SK-N-SH (cell line): Measurements from ENCODE around the gene TNFAIP2. TPM values are rescaled to one million over a fixed set of nuclear protein-coding genes. Genes with fewer than 3 reads are reported as not detected.

Experiments used
- CTCF ChIA-PET: fragments of 300-600, 350-600 bp; formaldehyde crosslinking; extraction: SDS; loops from one replicate; lab custom pipeline; 2021; lab: Yijun Ruan, JAX
- POLR2A ChIA-PET: fragments of 350-600 bp; sonication (Branson Sonifier 250); formaldehyde crosslinking; extraction: SDS; loops from one replicate; lab custom pipeline; 2020; ENCODE audit warnings: antibody characterized with exemption, inconsistent platforms; lab: Yijun Ruan, JAX
- DNase-seq: peaks from one replicate; pipeline ENCODE4 v3.0.0; 2012
- H2AFZ ChIP-seq: fragments of 200-600 bp; sonication (generic); 2 replicates; pipeline ENCODE4 v1.8.1; 2016; ENCODE audit warnings: antibody characterized with exemption, mild to moderate bottlenecking, low read depth
- H3F3A ChIP-seq: fragments of 200-600 bp; sonication (generic); replicated peaks from 2 replicates; pipeline ENCODE3; 2016; ENCODE audit warnings: antibody characterized with exemption, mild to moderate bottlenecking; ENCODE audit not compliant: insufficient read depth
- H3K27ac ChIP-seq, 2 experiments: fragments of 200-500 bp in 1 of 2; fragments of 200-600 bp in 1 of 2; sonication (Bioruptor generic) in 1 of 2; sonication (generic), shearing (Covaris generic) in 1 of 2; 2 replicates each; pipeline versions ENCODE4 v1.5.1 to v1.6.1; 2014 to 2016; ENCODE audit warnings: low read depth in 2 of 2, inconsistent platforms in 1 of 2, low read length in 1 of 2, mild to moderate bottlenecking in 1 of 2, mixed read lengths in 1 of 2
- H3K27me3 ChIP-seq: fragments of 200-600 bp; sonication (generic), shearing (Covaris generic); 2 replicates; pipeline ENCODE4 v1.6.1; 2016; ENCODE audit warnings: mixed run types; ENCODE audit not compliant: insufficient read depth
- H3K36me3 ChIP-seq, 2 experiments: fragments of 200-500 bp in 1 of 2; fragments of 200-600 bp in 1 of 2; sonication (Bioruptor generic) in 1 of 2; sonication (generic) in 1 of 2; replicated peaks in 1 of 2; 2 replicates each; pipeline versions ENCODE3 to v1.5.1; 2014 to 2016; ENCODE audit warnings: low read length in 1 of 2, mild to moderate bottlenecking in 1 of 2; ENCODE audit not compliant: insufficient read depth in 2 of 2, control insufficient read depth in 1 of 2
- H3K4me1 ChIP-seq, 2 experiments: fragments of 200-500 bp in 1 of 2; fragments of 200-600 bp in 1 of 2; sonication (Bioruptor generic) in 1 of 2; sonication (generic), shearing (Covaris generic) in 1 of 2; 2 replicates each; pipeline versions ENCODE4 v1.5.1 to v1.6.1; 2014 to 2016; ENCODE audit warnings: low read depth in 1 of 2, low read length in 1 of 2, mixed run types in 1 of 2; ENCODE audit not compliant: insufficient read depth in 2 of 2, control insufficient read depth in 1 of 2
- H3K4me2 ChIP-seq: fragments of 200-600 bp; sonication (generic), shearing (Covaris generic); 2 replicates; pipeline ENCODE4 v1.6.1; 2017; ENCODE audit warnings: mixed run types
- H3K4me3 ChIP-seq, 2 experiments: fragments of 200-500 bp in 1 of 2; fragments of 200-600 bp in 1 of 2; sonication (Bioruptor generic) in 1 of 2; sonication (generic), shearing (Covaris generic) in 1 of 2; 2 replicates each; pipeline versions ENCODE4 v1.5.1 to v1.8.1; 2014 to 2016; ENCODE audit warnings: low read depth in 2 of 2, inconsistent platforms in 1 of 2, low read length in 1 of 2, mild to moderate bottlenecking in 1 of 2, mixed read lengths in 1 of 2, moderate library complexity in 1 of 2
- H3K79me2 ChIP-seq: fragments of 200-600 bp; sonication (generic); 2 replicates; pipeline ENCODE4 v1.8.1; 2017; ENCODE audit warnings: mild to moderate bottlenecking; ENCODE audit not compliant: insufficient read depth
- H3K9ac ChIP-seq: fragments of 200-600 bp; sonication (generic); 2 replicates; pipeline ENCODE4 v1.6.1; 2017; ENCODE audit warnings: mixed run types
- H3K9me2 ChIP-seq: fragments of 200-600 bp; sonication (generic); 2 replicates; pipeline ENCODE4 v1.6.1; 2017; ENCODE audit warnings: mixed run types
- H3K9me3 ChIP-seq: fragments of 200-600 bp; sonication (generic); 2 replicates; pipeline ENCODE4 v1.6.1; 2017; ENCODE audit warnings: mixed run types, mild to moderate bottlenecking, moderate library complexity
- H4K20me1 ChIP-seq: fragments of 200-600 bp; sonication (generic); 2 replicates; pipeline ENCODE4 v1.6.1; 2017; ENCODE audit warnings: mild to moderate bottlenecking, mixed run types; ENCODE audit not compliant: insufficient read depth
- CTCF ChIP-seq: fragments of 200-600 bp; sonication (generic); IDR thresholded peaks from 2 replicates; pipeline ENCODE4 v1.6.1; 2017; ENCODE audit warnings: antibody characterized with exemption, mild to moderate bottlenecking, moderate library complexity
- FOXJ3 ChIP-seq: sonication (generic); formaldehyde crosslinking; IDR thresholded peaks from 2 replicates; pipeline ENCODE4 v1.5.1; 2020; ENCODE audit warnings: mild to moderate bottlenecking, missing genetic modification reagents
- NFIC ChIP-seq: IDR thresholded peaks from 2 replicates; pipeline ENCODE4 v1.4.0; 2012; ENCODE audit warnings: borderline replicate concordance
- RAD21 ChIP-seq: IDR thresholded peaks from 2 replicates; pipeline ENCODE4 v1.6.1; 2012; ENCODE audit warnings: mild to moderate bottlenecking, low read length
- RCOR1 ChIP-seq: fragments of 150-350 bp; IDR thresholded peaks from 2 replicates; pipeline ENCODE4 v1.6.1; 2017; ENCODE audit warnings: antibody characterized with exemption, low read length
- RFX5 ChIP-seq: IDR thresholded peaks from 2 replicates; pipeline ENCODE4 v1.6.1; 2012; ENCODE audit warnings: mild to moderate bottlenecking, improper control_type of control experiment, low read length
- SMC3 ChIP-seq: IDR thresholded peaks from 2 replicates; pipeline ENCODE4 v1.6.1; 2012; ENCODE audit warnings: low read depth, low read length, improper control_type of control experiment
- TEAD4 ChIP-seq: IDR thresholded peaks from 2 replicates; pipeline ENCODE4 v1.4.0; 2012; ENCODE audit warnings: mild to moderate bottlenecking, borderline replicate concordance; ENCODE audit not compliant: insufficient read depth
- WGBS: methylation state at CpG from one replicate; pipeline ENCODE4 v1.1.6; 2017; ENCODE audit warnings: low lambda C conversion rate; 5-methylcytosine and 5-hydroxymethylcytosine counted together
- polyA plus RNA-seq, 3 experiments: library from polyadenylated mRNA; depleted of rRNA; stranded (reverse); fragments of >200 nt; gene quantifications; 2 replicates each; pipeline ENCODE4 v1.2.3, GENCODE V29; 2012

The TNFAIP2 gene
- polyA plus RNA-seq, 1 of the 3 experiments (the other 2 are of a cell fraction), result 16.0 TPM

DNA sequence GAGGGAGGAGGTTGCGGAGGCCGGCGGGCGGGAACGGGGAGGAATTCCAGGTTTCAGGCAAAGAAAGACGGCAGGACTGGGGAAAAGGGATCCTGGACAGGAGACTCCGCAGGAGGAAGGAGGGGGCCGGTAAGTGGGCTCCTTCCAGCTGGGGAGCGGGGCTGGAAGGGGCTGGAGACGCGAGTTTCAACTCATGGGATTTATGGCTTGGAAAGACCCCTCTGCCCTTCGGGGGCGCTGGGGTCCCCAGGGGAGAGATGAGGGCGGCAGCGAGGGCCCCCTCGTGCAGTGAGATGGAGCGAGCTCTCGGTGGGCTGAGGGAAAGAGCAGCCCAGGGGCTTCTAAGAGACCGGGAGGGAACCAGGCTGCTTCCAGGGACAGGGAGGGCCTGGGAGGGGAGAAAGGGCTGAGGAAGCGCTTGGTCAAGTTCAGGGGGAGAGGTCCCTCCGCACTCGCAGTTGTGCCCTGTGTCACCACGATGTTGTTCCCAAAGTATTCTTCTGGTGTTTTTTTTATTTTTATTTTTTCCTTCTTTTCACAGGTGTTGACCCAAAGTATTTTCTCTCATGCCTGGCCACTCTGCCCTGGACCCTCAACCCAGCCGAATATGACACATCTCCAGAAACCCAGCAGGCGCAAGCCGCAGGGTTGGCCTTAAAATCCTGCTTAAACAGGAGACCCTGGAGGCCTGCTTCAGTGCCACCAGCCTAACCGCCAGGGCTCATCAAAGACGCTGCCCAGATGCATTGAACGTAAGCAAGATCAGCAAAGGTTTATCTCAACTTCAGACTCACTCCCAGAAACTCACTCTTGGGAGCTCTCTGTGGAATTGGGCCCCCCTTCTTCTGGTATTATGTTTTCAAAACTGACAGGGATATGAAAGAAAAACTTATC is 16.1 kb downstream of the TNFAIP2 start:
- H3K27ac ChIP-seq, result no peak overlapping the region
- no peak overlapping the region for H3K9ac ChIP-seq
- ChIA-PET POLR2A (no interaction called here), CTCF (interaction anchor here (0.6 to 6.3 kb wide), 6 partner anchors 9 to 225 kb away, joined by 3 to 45 read pairs (median 4); no protein-coding TSS in a partner anchor)
- no peak overlapping the region for H3K4me2 ChIP-seq
- no peak overlapping the region for H3K4me3 ChIP-seq
- 93% methylated on average over 29 of the region's 29 CpGs for WGBS
- peaks cover 12 to 14% of the 10 kb centered on the region in 2 experiments for H3K4me1 ChIP-seq
- H3K36me3 ChIP-seq, result no peaks in the 10 kb centered on the region
- no peaks in the 10 kb centered on the region for H3K9me3 ChIP-seq
- H3K9me2 ChIP-seq, result no peaks in the 10 kb centered on the region
- TF ChIP-seq RCOR1, result no peak
- H3F3A ChIP-seq, result peaks cover 5% of the 10 kb centered on the region
- H2AFZ ChIP-seq, result no peak overlapping the region
- H4K20me1 ChIP-seq, result no peaks in the 10 kb centered on the region
- DNase-seq, result no peak
- no peaks in the 10 kb centered on the region for H3K27me3 ChIP-seq
- no peaks in the 10 kb centered on the region for H3K79me2 ChIP-seq

GRCh38 chr14:103140316-103141109 is 17.3 kb downstream of the TNFAIP2 start:
- ChIA-PET CTCF (interaction anchor here (0.6 to 6.3 kb wide), 10 partner anchors 10 to 224 kb away, joined by 3 to 45 read pairs (median 4); no protein-coding TSS in a partner anchor), POLR2A (no interaction called here)
- peaks cover 6% of the 10 kb centered on the region for H3F3A ChIP-seq
- no peak overlapping the region for H3K9ac ChIP-seq
- H3K27me3 ChIP-seq, result no peaks in the 10 kb centered on the region
- no peak overlapping the region for H2AFZ ChIP-seq
- H3K9me3 ChIP-seq, result no peaks in the 10 kb centered on the region
- no peak overlapping the region for H3K27ac ChIP-seq
- DNase-seq, result no peak
- H3K4me3 ChIP-seq, result no peak overlapping the region
- H3K4me2 ChIP-seq, result no peak overlapping the region
- H3K4me1 ChIP-seq, result peaks cover 12 to 14% of the 10 kb centered on the region in 2 experiments
- TF ChIP-seq FOXJ3 (CRISPR knock-in tag) (no peak), RFX5 (no peak), NFIC (0 out of 2 replicates have a peak, but pooled peaks have one; percentile 12)
- no peaks in the 10 kb centered on the region for H3K9me2 ChIP-seq
- 66% methylated on average over 12 of the region's 12 CpGs for WGBS
- no peaks in the 10 kb centered on the region for H4K20me1 ChIP-seq
- no peaks in the 10 kb centered on the region for H3K36me3 ChIP-seq
- H3K79me2 ChIP-seq, result no peaks in the 10 kb centered on the region

DNA sequence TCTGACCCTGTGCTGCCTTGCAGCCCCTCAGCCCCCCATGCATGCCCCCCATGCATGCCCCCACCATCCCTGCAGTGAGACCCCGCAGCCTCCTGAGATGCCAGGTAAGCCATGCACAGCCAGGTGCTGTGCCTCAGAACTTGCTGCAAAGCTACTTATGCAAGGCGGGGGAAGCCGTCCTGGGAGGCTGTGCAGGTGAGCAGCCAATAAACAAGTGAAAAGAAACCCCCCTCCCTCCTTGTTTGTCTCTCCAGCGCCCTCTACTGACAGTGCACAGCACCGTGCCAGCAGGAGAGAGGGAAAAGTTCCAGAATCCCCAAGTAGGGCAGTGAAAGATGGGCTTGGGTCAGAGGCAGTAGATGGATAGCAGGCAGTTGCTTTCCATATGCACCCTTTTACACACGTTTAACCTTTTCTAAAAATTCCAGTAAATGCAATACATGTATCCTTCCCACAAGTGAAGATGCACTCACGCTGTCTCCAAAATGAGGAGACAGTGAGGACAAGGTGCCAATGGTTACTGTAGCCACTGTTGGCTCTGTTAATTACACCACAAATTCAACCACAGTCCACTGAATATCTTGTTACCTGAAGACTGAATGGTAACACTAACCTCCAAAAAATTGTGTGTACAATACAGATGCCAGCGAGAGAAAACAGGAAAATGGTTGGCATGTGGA is 18.0 kb downstream of the TNFAIP2 start:
- Histone ChIP-seq H4K20me1 (no peaks in the 10 kb centered on the region), H2AFZ (no peak overlapping the region), H3K27me3 (no peaks in the 10 kb centered on the region), H3K4me1 (peaks cover 12 to 14% of the 10 kb centered on the region in 2 experiments), H3F3A (peaks cover 6% of the 10 kb centered on the region), H3K9me3 (no peaks in the 10 kb centered on the region), H3K9ac (no peak overlapping the region), H3K36me3 (no peaks in the 10 kb centered on the region), H3K27ac (no peak overlapping the region), H3K79me2 (no peaks in the 10 kb centered on the region), H3K4me3 (no peak overlapping the region), H3K4me2 (no peak overlapping the region), H3K9me2 (no peaks in the 10 kb centered on the region)
- peak; percentile 63 for DNase-seq
- CTCF ChIA-PET, result interaction anchor here (0.8 to 6.3 kb wide), 9 partner anchors 8 to 187 kb away, joined by 3 to 45 read pairs (median 4); no protein-coding TSS in a partner anchor
- TF ChIP-seq TEAD4 (no peak), RAD21 (peak; percentile 52), SMC3 (peak; percentile 52), CTCF (peak; percentile 73)
- WGBS, result 43% methylated on average over 8 of the region's 8 CpGs
- POLR2A ChIA-PET, result no interaction called here
